K562 (cell line): Measurements from ENCODE around the gene FCSK.

Source experiments
- ATF1 ChIP-seq, 2 experiments: fragments of 450-650 bp in 1 of 2; IDR thresholded peaks; 2 replicates each; pipeline ENCODE4 v1.6.1; 2016; ENCODE audit warnings: missing compliant biosample characterization in 1 of 2, missing genetic modification characterization in 1 of 2
- ATF2 ChIP-seq: sonication (generic); formaldehyde crosslinking; IDR thresholded peaks from 2 replicates; pipeline ENCODE4 v1.8.1; 2022; ENCODE audit warnings: missing genetic modification reagents
- KDM1A ChIP-seq, 2 experiments: fragments of 450-650 bp; IDR thresholded peaks; 2 replicates each; pipeline ENCODE4 v1.6.1; 2016; ENCODE audit warnings: mild to moderate bottlenecking in 2 of 2
- NFIX ChIP-seq: fragments of 250-450 bp; sonication (Bioruptor Pico); IDR thresholded peaks from 2 replicates; pipeline ENCODE4 v1.4.0; 2020; ENCODE audit warnings: low read depth, mild to moderate bottlenecking, moderate library complexity
- TF ChIP-seq, protein P1 (sequence below): fragments of 250-450 bp; sonication (Bioruptor Pico); IDR thresholded peaks from 2 replicates; pipeline ENCODE4 v1.5.0; 2021; ENCODE audit warnings: mild to moderate bottlenecking, borderline replicate concordance
- TF ChIP-seq, protein P2 (sequence below): IDR thresholded peaks from 3 replicates; pipeline ENCODE4 v1.6.1; 2011; ENCODE audit warnings: borderline replicate concordance, mild to moderate bottlenecking; ENCODE audit not compliant: insufficient read length, insufficient read depth

- no peak for TF ChIP-seq ATF2 (CRISPR knock-in tag)
- TF ChIP-seq, protein P1, sequence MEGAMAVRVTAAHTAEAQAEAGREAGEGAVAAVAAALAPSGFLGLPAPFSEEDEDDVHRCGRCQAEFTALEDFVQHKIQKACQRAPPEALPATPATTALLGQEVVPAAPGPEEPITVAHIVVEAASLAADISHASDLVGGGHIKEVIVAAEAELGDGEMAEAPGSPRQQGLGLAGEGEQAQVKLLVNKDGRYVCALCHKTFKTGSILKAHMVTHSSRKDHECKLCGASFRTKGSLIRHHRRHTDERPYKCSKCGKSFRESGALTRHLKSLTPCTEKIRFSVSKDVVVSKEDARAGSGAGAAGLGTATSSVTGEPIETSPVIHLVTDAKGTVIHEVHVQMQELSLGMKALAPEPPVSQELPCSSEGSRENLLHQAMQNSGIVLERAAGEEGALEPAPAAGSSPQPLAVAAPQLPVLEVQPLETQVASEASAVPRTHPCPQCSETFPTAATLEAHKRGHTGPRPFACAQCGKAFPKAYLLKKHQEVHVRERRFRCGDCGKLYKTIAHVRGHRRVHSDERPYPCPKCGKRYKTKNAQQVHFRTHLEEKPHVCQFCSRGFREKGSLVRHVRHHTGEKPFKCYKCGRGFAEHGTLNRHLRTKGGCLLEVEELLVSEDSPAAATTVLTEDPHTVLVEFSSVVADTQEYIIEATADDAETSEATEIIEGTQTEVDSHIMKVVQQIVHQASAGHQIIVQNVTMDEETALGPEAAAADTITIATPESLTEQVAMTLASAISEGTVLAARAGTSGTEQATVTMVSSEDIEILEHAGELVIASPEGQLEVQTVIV (CRISPR knock-in tag) = no peak
- TF ChIP-seq ATF1 (CRISPR knock-in tag; IDR thresholded peaks at IDR 0.05) = no peak
- TF ChIP-seq ATF1 (tag; IDR thresholded peaks at IDR 0.05) = no peak
- TF ChIP-seq KDM1A (IDR thresholded peaks at IDR 0.05) = 0 out of 4 replicates have a peak, but pooled peaks of 1 of the 2 experiments have one; percentile 15
- TF ChIP-seq NFIX (CRISPR knock-in tag) = no peak
- TF ChIP-seq, protein P2, sequence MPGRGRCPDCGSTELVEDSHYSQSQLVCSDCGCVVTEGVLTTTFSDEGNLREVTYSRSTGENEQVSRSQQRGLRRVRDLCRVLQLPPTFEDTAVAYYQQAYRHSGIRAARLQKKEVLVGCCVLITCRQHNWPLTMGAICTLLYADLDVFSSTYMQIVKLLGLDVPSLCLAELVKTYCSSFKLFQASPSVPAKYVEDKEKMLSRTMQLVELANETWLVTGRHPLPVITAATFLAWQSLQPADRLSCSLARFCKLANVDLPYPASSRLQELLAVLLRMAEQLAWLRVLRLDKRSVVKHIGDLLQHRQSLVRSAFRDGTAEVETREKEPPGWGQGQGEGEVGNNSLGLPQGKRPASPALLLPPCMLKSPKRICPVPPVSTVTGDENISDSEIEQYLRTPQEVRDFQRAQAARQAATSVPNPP = no peak
Observed at GRCh38 chr16:70407811-70408274, 46.6 kb upstream of the FCSK start.
